Peyer's patch (tissue), 4 donors: ENCODE results near the gene GTSE1.

Experiments
- POLR2A ChIP-seq, 2 donors: fragments of 450-650 bp; IDR thresholded peaks; one replicate each; pipeline ENCODE4 v1.5.1; 2017; ENCODE audit warnings: antibody characterized with exemption in 2 of 2, mild to moderate bottlenecking in 2 of 2, moderate library complexity in 2 of 2
- TF ChIP-seq, protein P1 (sequence below), 6 experiments: fragments of 450-650 bp in 4 of 6; fragments of 200-600 bp in 2 of 6; sonication (generic) in 1 of 6; IDR thresholded peaks; one replicate each; pipeline ENCODE4 v1.5.1; 2017 to 2019; ENCODE audit warnings: antibody characterized with exemption in 6 of 6, mild to moderate bottlenecking in 3 of 6, moderate library complexity in 1 of 6

- TF ChIP-seq, protein P1, sequence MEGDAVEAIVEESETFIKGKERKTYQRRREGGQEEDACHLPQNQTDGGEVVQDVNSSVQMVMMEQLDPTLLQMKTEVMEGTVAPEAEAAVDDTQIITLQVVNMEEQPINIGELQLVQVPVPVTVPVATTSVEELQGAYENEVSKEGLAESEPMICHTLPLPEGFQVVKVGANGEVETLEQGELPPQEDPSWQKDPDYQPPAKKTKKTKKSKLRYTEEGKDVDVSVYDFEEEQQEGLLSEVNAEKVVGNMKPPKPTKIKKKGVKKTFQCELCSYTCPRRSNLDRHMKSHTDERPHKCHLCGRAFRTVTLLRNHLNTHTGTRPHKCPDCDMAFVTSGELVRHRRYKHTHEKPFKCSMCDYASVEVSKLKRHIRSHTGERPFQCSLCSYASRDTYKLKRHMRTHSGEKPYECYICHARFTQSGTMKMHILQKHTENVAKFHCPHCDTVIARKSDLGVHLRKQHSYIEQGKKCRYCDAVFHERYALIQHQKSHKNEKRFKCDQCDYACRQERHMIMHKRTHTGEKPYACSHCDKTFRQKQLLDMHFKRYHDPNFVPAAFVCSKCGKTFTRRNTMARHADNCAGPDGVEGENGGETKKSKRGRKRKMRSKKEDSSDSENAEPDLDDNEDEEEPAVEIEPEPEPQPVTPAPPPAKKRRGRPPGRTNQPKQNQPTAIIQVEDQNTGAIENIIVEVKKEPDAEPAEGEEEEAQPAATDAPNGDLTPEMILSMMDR (IDR thresholded peaks at IDR 0.05) = no peak
- TF ChIP-seq POLR2A (IDR thresholded peaks at IDR 0.05) = no peak
These were observed 34.8 kb downstream of the GTSE1 start for GRCh38 chr22:46331496-46331895.
